Cardiac muscle cell (in vitro differentiated cells and primary cell): ENCODE measurements around the gene SYTL1. TPM values are rescaled to one million over a fixed set of nuclear protein-coding genes. Genes with fewer than 3 reads are reported as not detected.

Source experiments
- DNase-seq, 2 donors: peaks; one replicate each; pipeline versions ENCODE4 v3.0.0 to v3.0.0-alpha.2; 2010 to 2017; ENCODE audit warnings: low read depth in 1 of 2, low spot score in 1 of 2
- H3K27ac ChIP-seq: fragments of 200-600 bp; sonication (generic); 2 replicates; pipeline ENCODE4 v1.5.1; 2016
- H3K27me3 ChIP-seq: fragments of 200-600 bp; sonication (generic); 2 replicates; pipeline ENCODE4 v1.6.0; 2016; ENCODE audit warnings: control low read depth
- H3K36me3 ChIP-seq: fragments of 200-600 bp; sonication (generic); 2 replicates; pipeline ENCODE4 v1.5.1; 2016; ENCODE audit warnings: control low read depth
- H3K4me1 ChIP-seq: fragments of 200-600 bp; sonication (generic); 2 replicates; pipeline ENCODE4 v1.8.1; 2017; ENCODE audit warnings: low read depth, mild to moderate bottlenecking, mixed run types
- H3K4me3 ChIP-seq: fragments of 200-600 bp; sonication (generic); 2 replicates; pipeline ENCODE4 v1.5.1; 2016; ENCODE audit warnings: mild to moderate bottlenecking
- H3K9me3 ChIP-seq: fragments of 200-600 bp; sonication (generic); 2 replicates; pipeline ENCODE4 v1.5.1; 2017; ENCODE audit warnings: low read depth, mild to moderate bottlenecking, control low read depth
- polyA plus RNA-seq: library from polyadenylated mRNA; unstranded; fragments of >200 nt; fragmentation: Nextera tagmentation; extraction: Ambion mirVana; gene quantifications from 2 replicates; pipeline ENCODE4 v1.2.1, GENCODE V29; 2016
- total RNA-seq: library from RNA; depleted of rRNA; stranded (reverse); fragments of >200 nt; gene quantifications from 2 replicates; pipeline ENCODE4 v1.2.3, GENCODE V29; 2016
- TF ChIP-seq, protein P1 (sequence below): IDR thresholded peaks from 2 replicates; pipeline ENCODE4 v1.5.1; 2012; ENCODE audit warnings: low read depth, mild to moderate bottlenecking, low read length

SYTL1 gene
- total and polyA plus RNA-seq, 2 experiments from 2014 or later = 14.7 to 44.1 TPM

DNA sequence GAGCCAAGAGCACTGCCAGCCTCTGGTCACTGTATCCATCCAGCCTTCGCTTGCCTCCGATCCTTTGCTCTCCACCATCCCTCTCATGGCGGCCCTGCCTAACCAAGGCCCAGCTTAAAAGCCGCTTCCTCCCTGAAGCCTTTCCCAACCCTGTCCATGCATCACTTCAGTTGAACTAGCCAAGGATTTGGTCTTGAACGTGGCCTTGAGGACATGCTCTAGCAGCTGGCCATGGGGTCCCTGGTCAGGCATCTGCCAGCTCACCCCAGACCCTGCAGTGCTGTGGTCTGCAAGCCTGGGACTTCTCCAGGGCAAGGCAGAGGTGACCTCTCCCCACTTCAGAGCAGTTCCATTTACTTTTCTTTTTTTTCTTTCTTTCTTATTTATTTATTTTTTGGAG lies 5.1 kb upstream of the SYTL1 start:
- Histone ChIP-seq H3K27ac (no peak overlapping the region), H3K4me3 (no peak overlapping the region), H3K4me1 (peaks cover 14% of the 10 kb centered on the region), H3K36me3 (no peaks in the 10 kb centered on the region), H3K27me3 (no peaks in the 10 kb centered on the region), H3K9me3 (no peaks in the 10 kb centered on the region)
- DNase-seq = no peak
- TF ChIP-seq, protein P1, sequence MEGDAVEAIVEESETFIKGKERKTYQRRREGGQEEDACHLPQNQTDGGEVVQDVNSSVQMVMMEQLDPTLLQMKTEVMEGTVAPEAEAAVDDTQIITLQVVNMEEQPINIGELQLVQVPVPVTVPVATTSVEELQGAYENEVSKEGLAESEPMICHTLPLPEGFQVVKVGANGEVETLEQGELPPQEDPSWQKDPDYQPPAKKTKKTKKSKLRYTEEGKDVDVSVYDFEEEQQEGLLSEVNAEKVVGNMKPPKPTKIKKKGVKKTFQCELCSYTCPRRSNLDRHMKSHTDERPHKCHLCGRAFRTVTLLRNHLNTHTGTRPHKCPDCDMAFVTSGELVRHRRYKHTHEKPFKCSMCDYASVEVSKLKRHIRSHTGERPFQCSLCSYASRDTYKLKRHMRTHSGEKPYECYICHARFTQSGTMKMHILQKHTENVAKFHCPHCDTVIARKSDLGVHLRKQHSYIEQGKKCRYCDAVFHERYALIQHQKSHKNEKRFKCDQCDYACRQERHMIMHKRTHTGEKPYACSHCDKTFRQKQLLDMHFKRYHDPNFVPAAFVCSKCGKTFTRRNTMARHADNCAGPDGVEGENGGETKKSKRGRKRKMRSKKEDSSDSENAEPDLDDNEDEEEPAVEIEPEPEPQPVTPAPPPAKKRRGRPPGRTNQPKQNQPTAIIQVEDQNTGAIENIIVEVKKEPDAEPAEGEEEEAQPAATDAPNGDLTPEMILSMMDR = no peak

DNA sequence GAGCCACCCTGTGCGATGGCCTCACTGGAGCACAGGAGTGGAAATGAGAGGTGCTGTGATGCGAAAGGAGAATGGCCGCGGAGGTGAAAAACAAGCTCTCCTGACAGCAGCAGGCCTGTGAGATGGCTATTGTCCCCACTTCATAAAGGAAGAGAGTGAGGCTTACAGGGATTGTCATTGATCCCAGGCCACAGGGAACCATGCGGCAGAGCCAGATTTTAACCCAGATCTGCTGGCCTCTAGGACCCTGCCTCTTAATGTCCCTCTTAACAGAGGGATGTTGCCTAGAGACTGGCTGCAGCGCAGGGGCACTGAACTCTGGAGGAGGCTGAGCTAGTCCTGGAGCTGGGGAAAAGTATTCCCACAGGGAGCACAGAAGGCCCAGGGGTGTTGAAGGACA lies 3.1 kb upstream of the SYTL1 start:
- no peak overlapping the region for H3K4me3 ChIP-seq
- TF ChIP-seq, protein P1 = no peak
- no peaks in the 10 kb centered on the region for H3K36me3 ChIP-seq
- no peaks in the 10 kb centered on the region for H3K27me3 ChIP-seq
- peak in 1 of 2 donors; percentile 28 for DNase-seq
- H3K4me1 ChIP-seq = peaks cover 29% of the 10 kb centered on the region
- peak overlapping the region; percentile 73 for H3K27ac ChIP-seq
- no peaks in the 10 kb centered on the region for H3K9me3 ChIP-seq

DNA sequence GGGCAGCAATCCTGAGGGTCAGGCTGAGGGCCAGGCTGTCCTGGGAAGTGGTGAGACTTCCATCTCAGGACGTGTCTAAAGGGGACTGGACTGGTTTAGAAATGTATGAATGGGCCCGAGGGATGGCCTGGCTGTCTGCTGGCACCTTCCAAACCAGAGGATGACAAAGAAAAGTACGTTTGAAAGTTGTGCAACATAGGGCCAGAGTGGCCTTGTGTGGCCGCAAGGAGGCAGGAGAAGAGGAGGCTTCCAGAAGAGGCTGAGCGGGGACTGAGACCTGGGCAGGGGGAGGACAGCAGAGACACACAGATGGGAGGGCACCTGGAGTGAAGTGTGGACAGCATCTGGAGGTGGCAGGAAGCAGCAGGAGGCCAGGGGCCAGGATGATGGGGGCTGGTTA lies 2.6 kb upstream of the SYTL1 start:
- DNase-seq = no peak
- H3K27ac ChIP-seq = peak overlapping the region; percentile 73

DNA sequence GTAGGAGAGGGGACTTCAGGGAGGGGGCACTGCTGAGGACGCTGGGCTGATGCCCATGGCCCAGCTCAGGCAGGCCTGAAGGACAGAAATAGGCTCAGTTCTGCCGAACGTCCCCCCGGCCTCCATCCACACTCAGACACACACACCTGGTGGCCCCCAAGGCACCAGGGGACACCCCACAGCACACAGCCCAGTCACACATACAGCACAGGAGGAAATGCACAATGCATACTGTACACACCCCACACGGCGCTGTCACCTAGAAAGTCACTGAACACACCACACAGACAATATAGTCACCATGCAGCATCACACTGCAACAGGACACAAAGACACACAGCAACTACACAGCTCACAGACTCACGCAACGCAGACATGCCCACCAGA lies 562 bp downstream of the SYTL1 start:
- TF ChIP-seq, protein P1 = no peak
- H3K4me1 ChIP-seq = peaks cover 29% of the 10 kb centered on the region
- no peaks in the 10 kb centered on the region for H3K27me3 ChIP-seq
- no peak for DNase-seq
- no peak overlapping the region for H3K4me3 ChIP-seq
- H3K9me3 ChIP-seq = no peaks in the 10 kb centered on the region
- H3K36me3 ChIP-seq = no peaks in the 10 kb centered on the region
- H3K27ac ChIP-seq = peak overlapping the region; percentile 76

More for the DNA sequence above, 2.6 kb upstream of the SYTL1 start:
- Histone ChIP-seq H3K36me3 (no peaks in the 10 kb centered on the region), H3K27me3 (no peaks in the 10 kb centered on the region), H3K9me3 (no peaks in the 10 kb centered on the region), H3K4me3 (no peak overlapping the region), H3K4me1 (peaks cover 29% of the 10 kb centered on the region)
- TF ChIP-seq, protein P1 = no peak

DNA sequence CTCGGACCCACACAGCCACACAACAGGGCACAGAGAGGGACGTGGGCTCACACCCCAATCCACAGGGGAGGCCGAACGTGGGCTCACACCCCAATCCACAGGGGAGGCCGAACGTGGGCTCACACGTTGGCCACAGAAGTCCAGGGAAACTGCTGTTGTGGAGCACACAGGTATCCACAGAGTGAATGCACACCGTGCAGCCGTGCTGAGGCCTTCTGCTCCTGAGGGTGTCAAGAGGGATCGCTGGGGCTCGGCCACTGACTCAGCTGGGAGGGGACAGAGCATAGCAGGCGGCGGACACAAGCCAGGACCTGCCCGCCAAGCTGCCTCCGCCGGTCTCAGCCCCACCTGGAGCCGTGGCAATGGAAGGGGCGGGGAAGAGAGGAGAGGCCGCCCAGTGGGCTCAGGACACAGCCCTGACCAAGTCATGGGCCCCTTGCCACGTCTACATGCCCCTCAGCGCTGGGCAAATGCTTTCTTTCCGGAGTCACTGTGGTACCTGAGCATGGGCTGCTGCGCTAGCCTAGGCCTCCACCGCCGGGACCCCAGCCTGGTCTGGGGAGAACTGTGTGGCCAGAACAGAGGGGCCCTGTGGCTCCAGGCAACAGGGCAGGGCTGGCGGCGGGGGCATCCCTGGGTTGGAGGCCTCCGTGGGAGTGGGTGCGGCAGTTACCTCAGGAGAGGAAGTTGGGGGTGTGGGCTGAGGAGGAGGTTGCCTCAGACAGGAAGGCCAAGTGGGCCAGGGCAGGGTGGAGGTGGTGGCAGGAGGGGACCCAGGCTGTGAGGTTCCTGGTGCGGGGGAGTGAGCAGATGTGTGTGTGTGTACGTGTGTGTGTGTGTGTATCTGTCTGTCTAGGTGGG lies 1.2 kb downstream of the SYTL1 start:
- no peaks in the 10 kb centered on the region for H3K9me3 ChIP-seq
- no peaks in the 10 kb centered on the region for H3K36me3 ChIP-seq
- H3K27me3 ChIP-seq = no peaks in the 10 kb centered on the region
- H3K4me3 ChIP-seq = no peak overlapping the region
- peak in 1 of 2 donors; percentile 65 for DNase-seq
- H3K4me1 ChIP-seq = peaks cover 29% of the 10 kb centered on the region
- peak overlapping the region; percentile 76 for H3K27ac ChIP-seq
- TF ChIP-seq, protein P1 = no peak
